ENCODE data around the gene ILK.

- TF ChIP-seq CTCF (IDR thresholded peaks at IDR 0.05) (no peak), EZH2 (IDR thresholded peaks at IDR 0.05) (no peak), EZH2phosphoT487 (IDR thresholded peaks at IDR 0.05) (no peak)
These were observed 42.5 kb downstream of the ILK start for GRCh38 chr11:6646071-6646470.
